Measurements from ENCODE around the gene GRN.

Gene GRN

GRCh38 chr17:44318077-44318892 is 26.8 kb upstream of the GRN start:
- TF ChIP-seq CTCF (conservative IDR thresholded peaks at IDR 0.05; ENCODE audit: low read depth, low read length), result no peak
- Histone ChIP-seq H3K27me3 (ENCODE audit: insufficient read depth, low read depth) (peaks cover 22% of the 10 kb centered on the region; the same call in 1 of the 2 replicates), H3K79me2 (ENCODE audit: insufficient read depth, low read depth) (peaks cover 7% of the 10 kb centered on the region; the same call in 1 of the 2 replicates), H3K4me3 (IDR thresholded peaks at IDR 0.05; ENCODE audit: insufficient read depth, low read depth, low read length) (no peak overlapping the region), H3K4me2 (no peak overlapping the region), H3K4me1 (ENCODE audit: low read depth, poor library complexity, severe bottlenecking) (no peaks in the 10 kb centered on the region), H2AFZ (ENCODE audit: low read depth) (no peak overlapping the region), H3K9ac (no peak overlapping the region), H3K27ac (no peak overlapping the region), H3K36me3 (ENCODE audit: insufficient read depth) (peaks cover 4% of the 10 kb centered on the region; the same call in 1 of the 2 replicates), H4K20me1 (ENCODE audit: insufficient read depth) (no peaks in the 10 kb centered on the region)

- peaks cover 19% of the 10 kb centered on the region for H3K79me2 ChIP-seq (ENCODE audit: insufficient read depth, low read depth)
- no peak overlapping the region for H3K4me2 ChIP-seq
- no peak overlapping the region for H3K27ac ChIP-seq
- no peak for TF ChIP-seq CTCF (conservative IDR thresholded peaks at IDR 0.05; ENCODE audit: low read depth, low read length)
- H3K9ac ChIP-seq, result no peak overlapping the region
- H3K4me1 ChIP-seq (ENCODE audit: low read depth, poor library complexity, severe bottlenecking), result no peaks in the 10 kb centered on the region
- H3K36me3 ChIP-seq (ENCODE audit: insufficient read depth), result peaks cover 4% of the 10 kb centered on the region; the same call in 1 of the 2 replicates
- no peak overlapping the region for H3K4me3 ChIP-seq (IDR thresholded peaks at IDR 0.05; ENCODE audit: insufficient read depth, low read depth, low read length)
- no peak overlapping the region for H2AFZ ChIP-seq (ENCODE audit: low read depth)
- no peaks in the 10 kb centered on the region for H4K20me1 ChIP-seq (ENCODE audit: insufficient read depth)
- peaks cover 10% of the 10 kb centered on the region; the same call in 1 of the 2 replicates for H3K27me3 ChIP-seq (ENCODE audit: insufficient read depth, low read depth)
These were observed 25.0 kb upstream of the GRN start for GRCh38 chr17:44320066-44320465.

GRCh38 chr17:44321246-44322120 is 23.6 kb upstream of the GRN start:
- H3K36me3 ChIP-seq (ENCODE audit: insufficient read depth), result peaks cover 4% of the 10 kb centered on the region; the same call in 1 of the 2 replicates
- no peak overlapping the region for H3K27ac ChIP-seq
- H3K27me3 ChIP-seq (ENCODE audit: insufficient read depth, low read depth), result peaks cover 5% of the 10 kb centered on the region; the same call in 1 of the 2 replicates
- TF ChIP-seq CTCF (conservative IDR thresholded peaks at IDR 0.05; ENCODE audit: low read depth, low read length), result no peak
- H4K20me1 ChIP-seq (ENCODE audit: insufficient read depth), result no peaks in the 10 kb centered on the region
- H3K4me3 ChIP-seq (IDR thresholded peaks at IDR 0.05; ENCODE audit: insufficient read depth, low read depth, low read length), result no peak overlapping the region
- peaks cover 19% of the 10 kb centered on the region for H3K79me2 ChIP-seq (ENCODE audit: insufficient read depth, low read depth)
- no peak overlapping the region for H3K4me2 ChIP-seq
- H3K9ac ChIP-seq, result no peak overlapping the region
- no peak overlapping the region for H2AFZ ChIP-seq (ENCODE audit: low read depth)
- no peaks in the 10 kb centered on the region for H3K4me1 ChIP-seq (ENCODE audit: low read depth, poor library complexity, severe bottlenecking)

GRCh38 chr17:44322236-44322895 is 22.7 kb upstream of the GRN start:
- no peak overlapping the region for H3K9ac ChIP-seq
- H3K27me3 ChIP-seq (ENCODE audit: insufficient read depth, low read depth), result no peaks in the 10 kb centered on the region
- no peak overlapping the region for H3K27ac ChIP-seq
- TF ChIP-seq CTCF (conservative IDR thresholded peaks at IDR 0.05; ENCODE audit: low read depth, low read length), result no peak
- no peak overlapping the region for H3K4me3 ChIP-seq (IDR thresholded peaks at IDR 0.05; ENCODE audit: insufficient read depth, low read depth, low read length)
- peaks cover 4% of the 10 kb centered on the region; the same call in 1 of the 2 replicates for H3K36me3 ChIP-seq (ENCODE audit: insufficient read depth)
- H3K4me2 ChIP-seq, result no peak overlapping the region
- peaks cover 19% of the 10 kb centered on the region for H3K79me2 ChIP-seq (ENCODE audit: insufficient read depth, low read depth)
- H4K20me1 ChIP-seq (ENCODE audit: insufficient read depth), result no peaks in the 10 kb centered on the region
- peaks cover 5% of the 10 kb centered on the region for H3K4me1 ChIP-seq (ENCODE audit: low read depth, poor library complexity, severe bottlenecking)
- no peak overlapping the region for H2AFZ ChIP-seq (ENCODE audit: low read depth)
